ENCODE measurements around the gene GALNT2.

DNA sequence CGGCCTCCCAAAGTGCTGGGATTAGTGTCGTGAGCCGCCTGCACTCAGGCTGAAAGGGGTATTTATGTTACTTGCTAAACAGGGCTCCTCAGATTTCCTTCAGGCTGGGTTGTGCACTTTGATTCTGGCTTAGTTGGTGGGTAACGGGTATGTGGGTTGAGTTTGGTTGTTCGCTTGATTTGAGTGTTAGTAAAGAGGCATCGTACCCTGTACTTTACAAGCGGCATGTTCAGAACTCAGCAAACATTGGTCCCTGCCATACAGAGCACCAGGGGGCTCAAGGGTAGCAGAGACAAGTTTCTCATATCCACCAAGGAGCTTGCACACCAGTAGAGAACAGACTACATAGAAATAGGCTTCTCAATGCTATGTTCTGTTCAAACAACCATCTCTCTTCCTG is 211.3 kb downstream of the GALNT2 start:
- TF ChIP-seq EZH2phosphoT487 (conservative IDR thresholded peaks at IDR 0.05; ENCODE audit: low read length): no peak
- TF ChIP-seq, protein P1, sequence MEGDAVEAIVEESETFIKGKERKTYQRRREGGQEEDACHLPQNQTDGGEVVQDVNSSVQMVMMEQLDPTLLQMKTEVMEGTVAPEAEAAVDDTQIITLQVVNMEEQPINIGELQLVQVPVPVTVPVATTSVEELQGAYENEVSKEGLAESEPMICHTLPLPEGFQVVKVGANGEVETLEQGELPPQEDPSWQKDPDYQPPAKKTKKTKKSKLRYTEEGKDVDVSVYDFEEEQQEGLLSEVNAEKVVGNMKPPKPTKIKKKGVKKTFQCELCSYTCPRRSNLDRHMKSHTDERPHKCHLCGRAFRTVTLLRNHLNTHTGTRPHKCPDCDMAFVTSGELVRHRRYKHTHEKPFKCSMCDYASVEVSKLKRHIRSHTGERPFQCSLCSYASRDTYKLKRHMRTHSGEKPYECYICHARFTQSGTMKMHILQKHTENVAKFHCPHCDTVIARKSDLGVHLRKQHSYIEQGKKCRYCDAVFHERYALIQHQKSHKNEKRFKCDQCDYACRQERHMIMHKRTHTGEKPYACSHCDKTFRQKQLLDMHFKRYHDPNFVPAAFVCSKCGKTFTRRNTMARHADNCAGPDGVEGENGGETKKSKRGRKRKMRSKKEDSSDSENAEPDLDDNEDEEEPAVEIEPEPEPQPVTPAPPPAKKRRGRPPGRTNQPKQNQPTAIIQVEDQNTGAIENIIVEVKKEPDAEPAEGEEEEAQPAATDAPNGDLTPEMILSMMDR (IDR thresholded peaks at IDR 0.05; ENCODE audit: insufficient read depth, low read length, poor library complexity, severe bottlenecking): no peak
